Mammary epithelial cell (primary cell): ENCODE results near the gene ABHD2.

Experiments
- CTCF ChIP-seq, 2 donors: IDR thresholded peaks in 1 of 2; conservative IDR thresholded peaks in 1 of 2; 2 replicates each; pipeline ENCODE4 v1.5.1; 2011 to 2012; ENCODE audit warnings: inconsistent platforms in 2 of 2, low read length in 2 of 2, mild to moderate bottlenecking in 2 of 2, control low read depth in 1 of 2, low read depth in 1 of 2; ENCODE audit not compliant: insufficient read depth in 1 of 2; ENCODE audit errors: extremely low read depth in 1 of 2
- EZH2 ChIP-seq: IDR thresholded peaks from 2 replicates; pipeline ENCODE4 v1.6.1; 2012; ENCODE audit warnings: low read length, inconsistent platforms, borderline replicate concordance

- no peak for TF ChIP-seq CTCF (conservative IDR thresholded peaks at IDR 0.05 in 1 of 2, IDR thresholded peaks at IDR 0.05 in 1 of 2; ENCODE audit: extremely low read depth in 1 of 2, insufficient read depth in 1 of 2, low read depth in 1 of 2, low read length in 2 of 2)
- no peak for TF ChIP-seq EZH2
These were observed 92.0 kb downstream of the ABHD2 start for GRCh38 chr15:89179966-89180875.
